HG03280 (cell line): ENCODE measurements around the gene ATP9A.
"Not testable (repeated sequence)": the region's sequence is repeated elsewhere in the genome, so short reads cannot be mapped to it uniquely, and the experiment has no call there.

Experiments
- ATAC-seq: cut with Tn5 transposase; IDR thresholded peaks from one replicate; pipeline ENCODE4 v1.9.1; 2021; ENCODE audit warnings: mild to moderate bottlenecking, moderate library complexity; ENCODE audit not compliant: unreplicated experiment

The ATP9A gene

DNA sequence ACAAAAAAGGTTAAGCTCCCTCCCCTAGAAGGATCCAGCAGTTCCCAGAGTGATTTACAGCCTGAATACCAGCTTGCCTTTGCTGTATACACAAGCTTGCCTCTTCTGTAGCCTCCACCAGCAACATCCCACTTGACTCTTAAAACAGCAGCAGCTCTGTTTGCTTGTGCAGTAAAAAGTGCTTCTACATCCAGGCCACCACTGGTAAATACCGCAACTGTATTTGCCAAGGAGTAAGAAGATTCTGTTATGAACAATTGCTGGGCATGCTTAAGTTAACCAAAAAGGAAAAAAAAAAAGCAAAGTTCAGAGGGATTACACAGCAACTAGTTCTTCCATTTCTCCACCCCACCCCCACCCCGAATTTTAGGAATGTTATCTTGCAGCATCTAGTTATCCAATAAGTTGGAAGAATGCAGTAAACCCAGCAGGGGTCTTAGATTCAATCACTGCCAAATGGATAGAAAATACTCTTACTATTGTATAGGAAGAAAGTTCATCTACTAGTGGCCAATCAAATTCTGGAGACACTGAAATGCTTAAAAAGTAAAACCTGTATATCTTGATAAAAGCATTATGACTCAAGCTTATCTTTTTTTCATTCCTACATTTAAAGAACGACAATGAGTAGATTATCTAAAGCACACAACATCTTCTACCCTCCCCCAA lies 29.3 kb upstream of the ATP9A start:
- ATAC-seq: no peak

GRCh38 chr20:51796340-51796739 lies 28.1 kb upstream of the ATP9A start:
- ATAC-seq: no peak

GRCh38 chr20:51792960-51793359 lies 24.8 kb upstream of the ATP9A start:
- ATAC-seq: no peak

DNA sequence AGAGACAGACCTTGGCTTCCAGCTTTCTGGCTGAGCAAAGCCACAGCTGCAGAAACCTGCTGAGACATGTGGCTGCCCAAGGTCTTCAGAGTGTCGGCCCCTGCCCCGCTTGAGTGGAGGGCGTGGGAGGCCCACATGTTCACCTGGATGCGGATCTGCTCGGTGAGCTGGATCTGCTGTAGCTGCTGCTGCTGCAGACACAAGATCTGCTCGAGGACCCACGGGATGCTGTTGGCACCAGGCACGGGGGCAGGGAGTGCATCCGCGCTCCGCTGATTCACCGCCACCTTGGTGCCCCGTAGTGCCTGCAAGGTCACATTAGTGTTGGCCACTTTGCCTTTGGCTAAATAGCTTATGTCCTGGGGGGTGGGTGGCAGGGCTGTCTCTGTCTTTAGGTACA lies 23.4 kb upstream of the ATP9A start:
- no peak for ATAC-seq

DNA sequence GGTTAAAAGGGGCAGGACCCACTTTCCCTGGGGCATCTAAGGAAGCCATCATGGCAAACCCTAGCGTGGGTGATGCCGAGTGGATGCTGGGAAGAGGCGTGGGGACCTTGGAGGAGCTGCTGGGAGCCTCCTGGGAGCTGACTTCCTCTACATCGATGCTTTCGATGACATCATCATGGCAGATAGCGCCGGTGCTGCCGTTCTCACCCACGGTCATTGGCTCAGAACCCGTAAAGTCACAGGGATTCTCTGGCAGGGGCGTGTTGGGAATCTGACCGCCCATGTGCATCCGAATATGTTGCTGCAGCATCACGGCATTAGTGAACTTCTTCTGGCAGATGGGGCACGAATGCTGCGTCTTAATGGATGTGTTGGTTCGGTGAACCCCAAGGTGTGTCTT lies 22.1 kb upstream of the ATP9A start:
- ATAC-seq: no peak

DNA sequence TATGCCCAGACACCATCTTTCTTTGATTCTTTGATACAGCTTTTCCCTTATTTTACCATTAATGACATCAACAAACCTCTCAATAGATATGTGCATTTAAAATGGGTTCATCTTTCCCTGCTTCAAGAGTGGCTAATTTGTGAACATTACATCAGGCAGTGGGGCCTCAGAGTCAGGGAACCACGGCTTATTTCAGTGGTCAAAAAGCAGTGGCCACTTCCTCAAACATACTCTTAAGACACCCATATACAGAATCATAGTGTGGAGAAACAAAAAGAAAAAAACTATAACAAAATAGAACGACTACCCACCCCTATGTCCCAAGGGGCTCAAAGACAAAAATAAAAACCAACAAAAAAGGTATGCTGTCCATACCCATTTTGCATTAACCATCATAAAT lies 21.2 kb upstream of the ATP9A start:
- ATAC-seq: no peak

GRCh38 chr20:51788822-51789221 lies 20.6 kb upstream of the ATP9A start:
- ATAC-seq: no peak

GRCh38 chr20:51784299-51784698 lies 16.1 kb upstream of the ATP9A start:
- ATAC-seq: no peak

DNA sequence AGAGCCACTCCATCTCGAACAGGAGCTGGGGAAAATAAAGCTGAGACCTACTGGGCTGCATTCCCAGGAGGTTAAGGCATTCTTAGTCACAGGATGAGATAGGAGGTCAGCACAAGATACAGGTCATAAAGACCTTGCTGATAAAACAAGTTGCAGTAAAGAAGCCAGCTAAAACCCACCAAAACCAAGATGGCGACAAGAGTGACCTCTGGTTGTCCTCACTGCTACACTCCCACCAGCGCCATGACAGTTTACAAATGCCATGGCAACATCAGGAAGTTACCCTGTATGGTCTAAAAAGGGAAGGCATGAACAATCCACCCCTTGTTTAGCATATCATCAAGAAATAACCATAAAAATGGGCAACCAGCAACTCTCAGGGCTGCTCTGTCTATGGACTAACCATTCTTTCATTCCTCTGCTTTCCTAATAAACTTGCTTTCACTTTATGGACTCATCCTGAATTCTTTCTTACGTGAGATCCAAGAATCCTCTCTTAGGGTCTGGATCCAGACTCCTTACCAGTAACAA lies 10.1 kb upstream of the ATP9A start:
- ATAC-seq: not testable (repeated sequence)

- no peak for ATAC-seq
Observed at GRCh38 chr20:51775241-51775640, 7.1 kb upstream of the ATP9A start.

DNA sequence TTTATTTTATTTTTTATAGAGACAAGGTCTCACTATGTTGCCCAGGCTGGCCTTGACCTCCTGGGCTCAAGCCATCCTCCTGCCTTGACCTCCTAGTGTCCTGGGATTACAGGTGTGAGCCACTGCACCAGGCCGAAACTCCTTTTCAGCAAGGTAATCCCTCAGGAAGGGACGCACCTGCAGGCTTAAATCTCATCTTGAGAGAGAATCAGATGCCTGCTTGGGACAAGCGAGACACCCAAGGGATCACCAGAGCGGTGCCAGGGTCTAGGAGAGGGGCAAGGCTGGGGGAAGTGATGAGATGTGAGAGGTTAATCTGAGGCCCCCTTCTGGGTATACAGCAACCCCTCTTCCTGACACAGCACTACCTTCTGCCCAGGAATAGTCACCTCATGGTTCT lies 4.0 kb upstream of the ATP9A start:
- ATAC-seq: no peak

GRCh38 chr20:51769976-51770615 lies 1.9 kb upstream of the ATP9A start:
- ATAC-seq: no peak

DNA sequence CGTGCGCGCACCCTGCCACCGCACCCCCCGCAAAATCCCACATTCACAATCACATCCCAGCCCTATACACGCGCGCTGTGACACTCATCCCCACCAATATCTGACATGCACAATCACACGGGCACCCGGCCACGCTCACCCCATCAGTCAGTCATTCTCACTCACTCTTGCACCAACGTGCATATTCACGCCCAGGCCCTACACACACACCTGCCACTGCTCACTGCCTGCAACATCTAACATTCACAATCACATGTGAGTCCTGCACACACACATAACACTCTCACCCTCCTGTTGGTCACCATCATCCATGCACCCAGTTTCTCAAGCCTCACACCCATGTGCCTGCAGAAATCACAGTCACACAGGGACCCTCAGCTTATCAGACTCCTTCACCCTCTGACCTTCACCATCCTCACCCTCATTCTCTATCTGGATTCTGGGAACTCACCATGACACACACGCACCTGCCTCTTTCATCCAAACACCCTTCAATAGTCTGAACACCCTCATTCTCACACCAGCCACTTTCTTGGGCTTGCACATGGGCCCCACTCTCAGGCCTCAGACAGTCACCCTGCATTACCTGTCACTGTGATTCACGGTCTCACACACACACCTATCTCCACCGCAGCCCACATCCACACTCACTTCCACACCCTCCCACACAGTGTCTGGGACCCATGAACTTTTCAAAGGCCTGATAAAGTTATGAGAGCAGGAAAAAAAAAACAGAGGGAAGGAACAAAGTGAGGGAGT lies 748 bp upstream of the ATP9A start:
- ATAC-seq: no peak

DNA sequence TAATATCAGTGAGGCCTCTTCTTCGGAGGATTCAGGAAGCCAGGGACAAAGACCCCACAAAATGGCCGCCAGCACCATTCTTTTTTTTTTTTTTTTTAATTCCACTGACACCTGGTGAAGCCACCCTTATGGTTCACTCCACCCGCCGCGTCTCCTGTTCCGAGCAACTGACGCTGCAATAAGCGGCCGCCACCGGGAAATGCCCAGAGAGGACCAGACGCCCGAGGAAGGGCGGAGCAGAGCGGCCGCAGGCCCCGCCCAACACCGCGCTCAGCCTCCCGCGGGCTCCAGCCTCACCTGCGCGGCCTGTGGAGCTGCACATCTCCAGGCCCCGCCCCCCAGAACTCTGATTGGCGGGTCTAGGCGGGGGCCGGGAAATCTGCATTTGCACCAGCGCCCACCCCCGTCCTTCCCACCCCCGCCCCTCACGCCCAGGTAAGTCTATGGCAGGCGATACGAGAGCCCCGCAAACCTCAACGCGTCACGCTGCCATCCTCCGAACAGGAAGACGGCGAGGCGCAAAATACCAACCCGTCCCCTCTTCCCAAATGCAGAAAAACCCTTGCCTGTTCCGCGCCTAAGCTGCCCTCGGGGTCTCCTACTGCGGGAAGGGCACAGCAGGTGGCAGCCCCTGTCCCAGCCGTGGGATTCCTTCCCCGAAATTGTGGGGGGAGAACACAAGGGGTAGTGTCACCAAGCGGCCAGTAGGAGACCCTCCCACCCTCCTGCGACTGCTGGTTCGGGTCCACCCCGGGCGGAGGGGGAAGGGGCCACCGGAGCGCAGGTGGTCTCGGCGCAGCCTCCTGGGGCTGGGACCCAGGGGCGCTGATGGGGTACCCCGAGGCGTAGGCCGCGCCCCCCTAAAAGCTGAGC lies 960 bp downstream of the ATP9A start:
- ATAC-seq: no peak

GRCh38 chr20:51765381-51765780 lies 2.8 kb downstream of the ATP9A start:
- not testable (repeated sequence) for ATAC-seq

DNA sequence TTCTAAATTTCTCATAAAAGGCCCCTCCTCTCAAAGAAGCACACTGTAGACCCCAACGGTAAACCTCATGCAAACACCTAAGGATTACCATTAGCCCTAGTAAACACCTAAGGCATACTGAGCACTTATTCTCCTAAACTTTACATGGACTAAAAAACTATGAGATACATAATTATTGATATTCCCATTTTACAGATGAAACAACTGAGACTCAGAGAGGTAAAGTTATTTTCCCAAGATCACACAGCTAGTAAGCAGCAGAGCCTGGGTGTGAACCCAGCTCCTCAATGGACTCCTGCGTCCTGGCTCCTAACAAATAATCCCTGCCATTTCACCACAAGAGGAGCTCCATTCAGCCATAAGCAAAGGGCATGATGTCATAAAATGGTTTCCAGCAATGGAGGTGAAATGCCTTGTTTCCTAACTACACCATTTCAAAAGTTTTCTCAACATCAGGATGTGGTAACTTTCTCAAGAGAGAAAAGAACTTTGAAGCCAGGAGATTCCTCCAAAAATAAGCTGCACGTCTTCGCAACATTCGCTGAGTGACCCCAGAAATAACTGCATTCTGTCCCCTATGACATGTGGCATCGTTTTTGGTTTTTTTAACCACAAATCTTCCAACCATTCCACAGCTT lies 4.1 kb downstream of the ATP9A start:
- ATAC-seq: no peak

GRCh38 chr20:51760905-51761546 lies 7.2 kb downstream of the ATP9A start:
- no peak for ATAC-seq

- ATAC-seq: no peak
Observed at GRCh38 chr20:51759769-51760510, 8.2 kb downstream of the ATP9A start.

- ATAC-seq: no peak
Observed at GRCh38 chr20:51758978-51759544, 9.1 kb downstream of the ATP9A start.
